IMR-90 (cell line): ENCODE data around the gene RAPH1. TPM values are rescaled to one million over a fixed set of nuclear protein-coding genes. Genes with fewer than 3 reads are reported as not detected.

ENCODE experiments used
- ATAC-seq: fragments of 200-7000 bp; cut with Tn5 transposase; 2 replicates; pipeline ENCODE4 v1.9.1; 2020; ENCODE audit warnings: low read depth, mild to moderate bottlenecking, moderate library complexity
- BruUV-seq: library from RNA; stranded (reverse); fragments of 400-500 nt; replicated peaks from 2 replicates; lab custom pipeline; 2021; lab: Mats Ljungman, UMichigan
- CTCF ChIA-PET: fragments of 300-600 bp; formaldehyde crosslinking; extraction: SDS; loops from one replicate; lab custom pipeline; 2021; ENCODE audit warnings: antibody characterized with exemption; lab: Yijun Ruan, JAX
- POLR2A ChIA-PET: fragments of 300-600 bp; sonication (Branson Sonifier 250); formaldehyde crosslinking; loops from one replicate; lab custom pipeline; 2022; ENCODE audit warnings: antibody characterized with exemption; ENCODE audit not compliant: unreplicated experiment; lab: Charles Lee
- DNase-seq: peaks from one replicate; pipeline ENCODE4 v3.0.0; 2013
- H2AFZ ChIP-seq: replicated peaks from 2 replicates; pipeline ENCODE3; 2013; ENCODE audit warnings: low read length, mild to moderate bottlenecking; ENCODE audit not compliant: poor library complexity
- H2AK5ac ChIP-seq: 2 replicates; pipeline ENCODE4 v1.6.1; 2013; ENCODE audit warnings: low read depth, low read length, inconsistent platforms
- H2AK9ac ChIP-seq: replicated peaks from 2 replicates; pipeline ENCODE3; 2013; ENCODE audit warnings: mild to moderate bottlenecking, low read depth, low read length, moderate library complexity; ENCODE audit not compliant: poor library complexity
- H2BK120ac ChIP-seq: 2 replicates; pipeline ENCODE4 v1.6.1; 2013; ENCODE audit warnings: low read depth, low read length, inconsistent platforms
- H2BK15ac ChIP-seq: 3 replicates; pipeline ENCODE4 v1.6.1; 2013; ENCODE audit warnings: low read depth, low read length, inconsistent platforms
- H2BK20ac ChIP-seq: 2 replicates; pipeline ENCODE4 v1.6.1; 2013; ENCODE audit warnings: low read depth, mild to moderate bottlenecking, inconsistent platforms, low read length, moderate library complexity
- H2BK5ac ChIP-seq: 2 replicates; pipeline ENCODE4 v1.6.1; 2013; ENCODE audit warnings: mild to moderate bottlenecking, low read depth, low read length, inconsistent platforms; ENCODE audit not compliant: poor library complexity, severe bottlenecking
- H3K14ac ChIP-seq: replicated peaks from 2 replicates; pipeline ENCODE4 v1.6.1; 2013; ENCODE audit warnings: low read depth, low read length, inconsistent platforms
- H3K18ac ChIP-seq: 2 replicates; pipeline ENCODE4 v1.6.1; 2013; ENCODE audit warnings: low read depth, low read length, control low read depth
- H3K23ac ChIP-seq: 2 replicates; pipeline ENCODE4 v1.6.1; 2013; ENCODE audit warnings: low read depth, low read length, inconsistent platforms
- H3K27ac ChIP-seq: 2 replicates; pipeline ENCODE4 v1.5.1; 2013; ENCODE audit warnings: mild to moderate bottlenecking, control low read depth, low read length; ENCODE audit not compliant: insufficient read depth
- H3K27me3 ChIP-seq: 2 replicates; pipeline ENCODE4 v1.6.1; 2013; ENCODE audit warnings: low read length; ENCODE audit not compliant: control insufficient read depth, insufficient read depth
- H3K36me3 ChIP-seq: 2 replicates; pipeline ENCODE4 v1.6.1; 2013; ENCODE audit warnings: low read length, mixed read lengths; ENCODE audit not compliant: control insufficient read depth, insufficient read depth
- H3K4ac ChIP-seq: 2 replicates; pipeline ENCODE4 v1.6.1; 2013; ENCODE audit warnings: low read depth, low read length, inconsistent platforms
- H3K4me1 ChIP-seq: 2 replicates; pipeline ENCODE4 v1.6.1; 2013; ENCODE audit warnings: low read length, mixed read lengths; ENCODE audit not compliant: control insufficient read depth, insufficient read depth
- H3K4me2 ChIP-seq: 2 replicates; pipeline ENCODE4 v1.6.1; 2013; ENCODE audit warnings: low read depth, mild to moderate bottlenecking, control low read depth, low read length, moderate library complexity
- H3K4me3 ChIP-seq: 2 replicates; pipeline ENCODE4 v1.5.1; 2013; ENCODE audit warnings: low read depth, mild to moderate bottlenecking, control low read depth, low read length, moderate library complexity; ENCODE audit not compliant: insufficient read depth
- H3K56ac ChIP-seq: 2 replicates; pipeline ENCODE4 v1.6.1; 2013; ENCODE audit warnings: low read length, inconsistent platforms; ENCODE audit not compliant: insufficient read depth; ENCODE audit errors: extremely low read depth
- H3K79me1 ChIP-seq, 2 experiments: 2 replicates each; pipeline ENCODE4 v1.6.1; 2013; ENCODE audit warnings: low read length in 2 of 2, inconsistent platforms in 1 of 2, low read depth in 1 of 2
- H3K9ac ChIP-seq: 2 replicates; pipeline ENCODE4 v1.6.1; 2013; ENCODE audit warnings: low read depth, low read length, control low read depth
- H3K9me1 ChIP-seq: 2 replicates; pipeline ENCODE4 v1.6.1; 2013; ENCODE audit warnings: low read length, inconsistent platforms; ENCODE audit not compliant: insufficient read depth
- H3K9me3 ChIP-seq: 2 replicates; pipeline ENCODE4 v1.6.1; 2013; ENCODE audit warnings: low read length; ENCODE audit not compliant: control insufficient read depth, insufficient read depth
- H4K20me1 ChIP-seq: 2 replicates; pipeline ENCODE4 v1.6.1; 2013; ENCODE audit warnings: low read length, inconsistent platforms; ENCODE audit not compliant: insufficient read depth
- H4K5ac ChIP-seq: 2 replicates; pipeline ENCODE4 v1.6.1; 2013; ENCODE audit warnings: mild to moderate bottlenecking, low read depth, low read length, control low read depth
- H4K8ac ChIP-seq, 2 experiments: 2 replicates each; pipeline ENCODE4 v1.6.1; 2013; ENCODE audit warnings: low read depth in 2 of 2, low read length in 2 of 2, control low read depth in 1 of 2, inconsistent platforms in 1 of 2
- H4K91ac ChIP-seq: 2 replicates; pipeline ENCODE4 v1.6.1; 2013; ENCODE audit warnings: low read depth, low read length, inconsistent platforms; ENCODE audit not compliant: insufficient read depth
- BHLHE40 ChIP-seq: fragments of 150-350 bp; IDR thresholded peaks from 2 replicates; pipeline ENCODE4 v1.6.1; 2016; ENCODE audit warnings: mild to moderate bottlenecking, low read depth, low read length
- CEBPB ChIP-seq: IDR thresholded peaks from 2 replicates; pipeline ENCODE4 v1.6.1; 2012; ENCODE audit warnings: low read depth, low read length, improper control_type of control experiment
- CHD1 ChIP-seq: IDR thresholded peaks from 2 replicates; pipeline ENCODE4 v1.6.1; 2012; ENCODE audit warnings: low read depth, low read length, improper control_type of control experiment
- FOS ChIP-seq: fragments of 150-350 bp; IDR thresholded peaks from 2 replicates; pipeline ENCODE4 v1.6.1; 2016; ENCODE audit warnings: low read depth, low read length
- MAFK ChIP-seq: IDR thresholded peaks from 2 replicates; pipeline ENCODE4 v1.6.1; 2012; ENCODE audit warnings: low read depth, low read length, improper control_type of control experiment
- MAZ ChIP-seq: IDR thresholded peaks from 2 replicates; pipeline ENCODE4 v1.6.1; 2012; ENCODE audit warnings: low read depth, mild to moderate bottlenecking, low read length, improper control_type of control experiment, moderate library complexity, borderline replicate concordance
- MXI1 ChIP-seq: IDR thresholded peaks from 2 replicates; pipeline ENCODE4 v1.6.1; 2012; ENCODE audit warnings: low read depth, mild to moderate bottlenecking, low read length, moderate library complexity, borderline replicate concordance
- NFE2L2 ChIP-seq: fragments of 150-350 bp; IDR thresholded peaks from 2 replicates; pipeline ENCODE4 v1.6.1; 2016; ENCODE audit warnings: low read depth, mild to moderate bottlenecking, low read length
- POLR2A ChIP-seq: IDR thresholded peaks from 2 replicates; pipeline ENCODE4 v1.6.1; 2012; ENCODE audit warnings: mild to moderate bottlenecking, low read depth, low read length
- RAD21 ChIP-seq: IDR thresholded peaks from 2 replicates; pipeline ENCODE4 v1.6.1; 2012; ENCODE audit warnings: low read length, improper control_type of control experiment
- RCOR1 ChIP-seq: IDR thresholded peaks from 2 replicates; pipeline ENCODE4 v1.6.1; 2012; ENCODE audit warnings: mild to moderate bottlenecking, low read length, improper control_type of control experiment; ENCODE audit not compliant: insufficient replicate concordance
- RFX5 ChIP-seq: IDR thresholded peaks from 2 replicates; pipeline ENCODE4 v1.8.0; 2012; ENCODE audit warnings: low read depth, mild to moderate bottlenecking, low read length, moderate library complexity
- SMC3 ChIP-seq: fragments of 150-350 bp; IDR thresholded peaks from 2 replicates; pipeline ENCODE4 v1.6.1; 2016; ENCODE audit warnings: low read depth, mild to moderate bottlenecking, antibody characterized with exemption, low read length, moderate library complexity
- USF2 ChIP-seq: fragments of 150-350 bp; IDR thresholded peaks from 2 replicates; pipeline ENCODE4 v1.6.1; 2017; ENCODE audit warnings: mild to moderate bottlenecking, antibody characterized with exemption, low read length, low read depth
- WGBS, 2 experiments: methylation state at CpG; one replicate each; pipeline versions ENCODE4 v1.1.5 to v1.1.7; 2013; ENCODE audit warnings: missing lambda C conversion rate in 2 of 2; ENCODE audit not compliant: insufficient read length in 1 of 2; ENCODE audit errors: extremely low coverage in 2 of 2; 5-methylcytosine and 5-hydroxymethylcytosine counted together
- dilution Hi-C: fragments of 300-500 bp; cut with HindIII; formaldehyde crosslinking; loops from one replicate; pipeline ENCODE4 v1.14.3; 2018; ENCODE audit warnings: low sequenced_read_pairs; ENCODE audit not compliant: unreplicated experiment
- in situ Hi-C: fragments of 300-500 bp; cut with MboI; formaldehyde crosslinking; loops from 3 replicates; pipeline ENCODE4 v1.14.3; 2019; ENCODE audit warnings: low sequenced_read_pairs, inconsistent platforms, mixed read lengths
- intact Hi-C: fragments of 100-400 bp; cut with micrococcal nuclease; formaldehyde crosslinking; loops from 2 replicates; pipeline ENCODE4 v1.10.0; 2022
- polyA plus RNA-seq, 3 experiments: library from polyadenylated mRNA; depleted of rRNA; stranded (reverse); fragments of >200 nt; gene quantifications; 2 replicates each; pipeline ENCODE4 v1.2.3, GENCODE V29; 2012; ENCODE audit warnings: low replicate concordance in 1 of 3
- total RNA-seq: library from RNA; depleted of rRNA; stranded (reverse); fragments of >200 nt; gene quantifications from 2 replicates; pipeline ENCODE4 v1.2.3, GENCODE V29; 2012
- TF ChIP-seq, protein P1 (sequence below): conservative IDR thresholded peaks from 2 replicates; pipeline ENCODE4 v1.5.1; 2012; ENCODE audit warnings: mild to moderate bottlenecking, low read depth, low read length, improper control_type of control experiment
- TF ChIP-seq, protein P2 (sequence below): fragments of 150-350 bp; IDR thresholded peaks from 2 replicates; pipeline ENCODE4 v1.6.1; 2016; ENCODE audit warnings: low read depth, mild to moderate bottlenecking, low read length, moderate library complexity, borderline replicate concordance

Gene RAPH1
- total and polyA plus RNA-seq, 2 of the 4 experiments (the other 2 are of a cell fraction), result 7.5 to 15.1 TPM

GRCh38 chr2:203395858-203396257 is 139.2 kb downstream of the RAPH1 start:
- no peak overlapping the region for H2AK9ac ChIP-seq
- no peak overlapping the region for H3K56ac ChIP-seq
- peaks cover 3% of the 10 kb centered on the region for H3K4me1 ChIP-seq
- no peak overlapping the region for H2AFZ ChIP-seq
- no peak overlapping the region for H3K9ac ChIP-seq
- no peak for ATAC-seq
- peaks cover 11% of the 10 kb centered on the region for H3K36me3 ChIP-seq
- DNase-seq, result no peak
- no peaks in the 10 kb centered on the region for H3K9me3 ChIP-seq
- no peak overlapping the region for H2BK5ac ChIP-seq
- no TSS peak for BruUV-seq
- H4K5ac ChIP-seq, result no peak overlapping the region
- H3K9me1 ChIP-seq, result peaks cover under 1% of the 10 kb centered on the region; the same call in 1 of the 2 replicates
- H3K4me3 ChIP-seq, result no peak overlapping the region
- ChIA-PET POLR2A (no interaction called here), CTCF (no interaction called here)
- no peak overlapping the region for H2BK120ac ChIP-seq
- in situ Hi-C loops, result no loop called here
- no peak overlapping the region for H3K14ac ChIP-seq
- no peaks in the 10 kb centered on the region for H4K20me1 ChIP-seq
- no CpG with 5 or more reads among the region's 2 CpGs for WGBS, 2 experiments
- TF ChIP-seq MAFK (no peak), FOS (no peak), USF2 (no peak), RFX5 (no peak), BHLHE40 (no peak), RCOR1 (no peak), SMC3 (no peak), MXI1 (no peak), MAZ (no peak), NFE2L2 (no peak), RAD21 (no peak), CHD1 (no peak), POLR2A (no peak), CEBPB (no peak)
- TF ChIP-seq, protein P1, sequence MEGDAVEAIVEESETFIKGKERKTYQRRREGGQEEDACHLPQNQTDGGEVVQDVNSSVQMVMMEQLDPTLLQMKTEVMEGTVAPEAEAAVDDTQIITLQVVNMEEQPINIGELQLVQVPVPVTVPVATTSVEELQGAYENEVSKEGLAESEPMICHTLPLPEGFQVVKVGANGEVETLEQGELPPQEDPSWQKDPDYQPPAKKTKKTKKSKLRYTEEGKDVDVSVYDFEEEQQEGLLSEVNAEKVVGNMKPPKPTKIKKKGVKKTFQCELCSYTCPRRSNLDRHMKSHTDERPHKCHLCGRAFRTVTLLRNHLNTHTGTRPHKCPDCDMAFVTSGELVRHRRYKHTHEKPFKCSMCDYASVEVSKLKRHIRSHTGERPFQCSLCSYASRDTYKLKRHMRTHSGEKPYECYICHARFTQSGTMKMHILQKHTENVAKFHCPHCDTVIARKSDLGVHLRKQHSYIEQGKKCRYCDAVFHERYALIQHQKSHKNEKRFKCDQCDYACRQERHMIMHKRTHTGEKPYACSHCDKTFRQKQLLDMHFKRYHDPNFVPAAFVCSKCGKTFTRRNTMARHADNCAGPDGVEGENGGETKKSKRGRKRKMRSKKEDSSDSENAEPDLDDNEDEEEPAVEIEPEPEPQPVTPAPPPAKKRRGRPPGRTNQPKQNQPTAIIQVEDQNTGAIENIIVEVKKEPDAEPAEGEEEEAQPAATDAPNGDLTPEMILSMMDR, result no peak
- TF ChIP-seq, protein P2, sequence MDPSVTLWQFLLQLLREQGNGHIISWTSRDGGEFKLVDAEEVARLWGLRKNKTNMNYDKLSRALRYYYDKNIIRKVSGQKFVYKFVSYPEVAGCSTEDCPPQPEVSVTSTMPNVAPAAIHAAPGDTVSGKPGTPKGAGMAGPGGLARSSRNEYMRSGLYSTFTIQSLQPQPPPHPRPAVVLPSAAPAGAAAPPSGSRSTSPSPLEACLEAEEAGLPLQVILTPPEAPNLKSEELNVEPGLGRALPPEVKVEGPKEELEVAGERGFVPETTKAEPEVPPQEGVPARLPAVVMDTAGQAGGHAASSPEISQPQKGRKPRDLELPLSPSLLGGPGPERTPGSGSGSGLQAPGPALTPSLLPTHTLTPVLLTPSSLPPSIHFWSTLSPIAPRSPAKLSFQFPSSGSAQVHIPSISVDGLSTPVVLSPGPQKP, result no peak
- intact Hi-C loops, result no loop called here
- H4K91ac ChIP-seq, result no peak overlapping the region
- dilution Hi-C loops, result no loop called here
- H3K4me2 ChIP-seq, result no peak overlapping the region
- no peak overlapping the region for H2AK5ac ChIP-seq
- no peak overlapping the region for H3K18ac ChIP-seq
- H3K27ac ChIP-seq, result no peak overlapping the region
- H4K8ac ChIP-seq, result no peak overlapping the region
- no peak overlapping the region for H2BK20ac ChIP-seq
- H3K27me3 ChIP-seq, result no peaks in the 10 kb centered on the region
- H3K79me1 ChIP-seq, result peaks cover 4 to 14% of the 10 kb centered on the region in 2 experiments; a peak in 3 of 4 replicates
- no peak overlapping the region for H3K23ac ChIP-seq
- H2BK15ac ChIP-seq, result no peak overlapping the region
- no peak overlapping the region for H3K4ac ChIP-seq
